GM19099 (cell line): ENCODE measurements around the gene GGTLC1.

ENCODE experiments used
- POLR2A ChIP-seq: IDR thresholded peaks from 3 replicates; pipeline ENCODE4 v1.6.1; 2011; ENCODE audit warnings: low read depth; ENCODE audit not compliant: insufficient read length; ENCODE audit errors: extremely low read depth

The GGTLC1 gene

DNA sequence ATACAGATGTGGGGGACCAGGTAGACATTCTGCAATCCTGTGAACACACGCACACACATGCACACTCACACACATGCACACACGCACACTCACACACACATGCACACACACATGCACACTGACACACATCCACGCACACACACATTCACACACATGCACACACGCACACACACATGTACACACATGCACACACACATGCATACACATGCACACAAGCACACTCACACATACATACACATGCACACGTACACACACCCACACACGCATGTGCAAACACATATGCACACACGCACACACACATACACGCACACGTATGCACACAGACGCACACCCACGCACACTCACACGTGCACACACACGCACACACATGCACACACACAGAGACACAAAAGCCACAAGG, 14.3 kb upstream of the GGTLC1 start:
- TF ChIP-seq POLR2A = no peak

GRCh38 chr20:24001712-24002405, 13.3 kb upstream of the GGTLC1 start:
- no peak for TF ChIP-seq POLR2A

- TF ChIP-seq POLR2A = no peak
These were observed 10.3 kb upstream of the GGTLC1 start for GRCh38 chr20:23998844-23999243.

DNA sequence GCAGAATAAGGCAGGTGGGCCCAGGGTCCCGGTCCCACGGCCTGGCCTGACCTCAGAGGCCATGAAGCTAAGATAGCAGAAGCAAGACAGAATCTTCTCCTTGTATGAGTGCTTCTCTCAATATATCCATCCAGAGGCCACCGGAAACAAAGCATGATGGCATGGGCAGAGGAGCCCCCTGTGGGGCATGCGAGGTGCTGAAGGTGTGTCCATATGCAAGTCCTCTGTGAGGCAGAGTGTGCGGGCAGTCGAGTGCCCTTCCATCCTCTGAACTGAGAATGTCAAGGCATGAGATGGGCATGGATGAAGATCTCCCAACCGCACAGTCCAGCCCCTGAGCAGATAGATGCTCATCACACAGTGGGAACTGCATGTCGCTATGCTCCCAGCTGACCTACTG, 9.8 kb upstream of the GGTLC1 start:
- TF ChIP-seq POLR2A = no peak

GRCh38 chr20:23995905-23996666, 7.5 kb upstream of the GGTLC1 start:
- TF ChIP-seq POLR2A = no peak

- no peak for TF ChIP-seq POLR2A
These were observed 13.6 kb downstream of the GGTLC1 start for GRCh38 chr20:23974966-23975365.

DNA sequence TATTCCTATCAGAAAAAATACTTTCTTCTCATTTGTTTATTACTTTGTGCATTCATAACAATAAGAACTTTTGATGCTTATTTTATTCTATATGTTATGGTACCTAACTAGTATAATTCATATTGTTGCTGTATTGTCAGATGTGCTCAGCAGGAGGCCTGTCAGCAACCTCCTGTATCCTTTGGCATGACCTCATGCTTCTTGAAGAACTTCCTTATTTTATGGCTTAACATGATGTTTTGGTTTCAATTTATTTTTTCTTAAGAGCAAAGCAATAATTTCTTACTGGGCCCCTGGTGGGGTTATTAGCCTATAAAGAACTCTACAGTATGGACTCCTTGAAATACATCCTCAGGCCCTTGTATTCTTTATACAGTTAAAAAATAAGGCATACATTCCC, 17.3 kb downstream of the GGTLC1 start:
- no peak for TF ChIP-seq POLR2A

GRCh38 chr20:23970049-23970448, 18.5 kb downstream of the GGTLC1 start:
- TF ChIP-seq POLR2A = no peak

DNA sequence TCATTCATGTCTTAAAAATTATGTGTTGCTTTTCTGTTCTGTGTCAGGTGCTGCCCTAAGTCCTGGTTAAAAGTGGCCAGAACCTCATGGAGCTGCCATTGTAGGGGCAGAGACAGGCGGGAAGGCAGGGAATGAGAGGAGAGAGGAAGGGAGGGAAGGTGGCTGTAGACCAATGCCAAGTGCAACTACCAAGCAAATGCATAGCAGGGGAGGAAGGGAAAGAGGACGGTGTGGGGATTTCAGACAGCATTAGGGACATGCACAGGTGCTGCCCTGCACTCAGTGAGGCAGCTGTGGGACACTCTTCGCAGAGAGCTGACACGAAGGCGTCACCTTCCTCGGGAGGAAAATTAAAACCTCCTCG, 21.0 kb downstream of the GGTLC1 start:
- TF ChIP-seq POLR2A = no peak

- no peak for TF ChIP-seq POLR2A
These were observed 21.5 kb downstream of the GGTLC1 start for GRCh38 chr20:23966927-23967615.

DNA sequence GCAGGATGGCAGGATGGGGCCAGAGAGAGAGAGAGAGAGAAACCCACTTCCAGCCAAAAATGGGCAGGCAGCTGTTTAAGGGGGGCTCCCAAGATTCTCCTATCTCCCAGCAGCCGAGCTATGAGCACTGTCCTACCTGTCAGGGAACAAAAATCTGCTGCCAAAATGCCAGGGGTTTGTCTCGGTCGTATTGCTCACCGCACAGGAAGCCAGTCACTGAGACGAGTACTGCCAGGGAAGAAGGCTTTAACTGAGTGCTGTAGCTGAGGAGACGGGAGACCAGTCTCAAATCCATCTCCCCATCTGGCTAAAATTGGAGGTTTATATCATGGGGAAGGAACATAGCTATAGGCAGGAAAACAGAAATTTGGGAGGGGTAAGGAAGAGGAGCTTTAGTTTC, 22.3 kb downstream of the GGTLC1 start:
- TF ChIP-seq POLR2A = no peak

GRCh38 chr20:23963941-23964340, 24.6 kb downstream of the GGTLC1 start:
- TF ChIP-seq POLR2A = no peak

GRCh38 chr20:23962272-23962671, 26.3 kb downstream of the GGTLC1 start:
- TF ChIP-seq POLR2A = no peak

DNA sequence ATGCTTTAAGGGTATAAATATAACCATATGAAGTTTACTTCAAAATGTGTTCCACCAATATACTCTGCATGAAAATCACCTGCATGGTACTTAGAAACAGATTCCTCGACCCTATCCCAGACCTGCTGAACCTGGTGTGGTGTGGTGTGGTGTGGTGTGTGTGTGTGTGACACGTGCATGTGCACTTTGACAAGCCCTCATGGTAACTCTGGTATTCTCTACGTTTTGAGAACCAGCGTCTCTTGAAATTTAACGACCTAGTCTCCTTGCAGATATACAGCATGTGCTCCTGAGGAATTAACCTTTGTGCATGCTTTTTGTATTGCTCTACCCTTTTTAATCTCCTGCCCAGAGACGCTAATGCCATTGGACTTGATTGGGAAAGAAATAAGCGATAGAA, 29.5 kb downstream of the GGTLC1 start:
- TF ChIP-seq POLR2A = no peak

- no peak for TF ChIP-seq POLR2A
These were observed 32.7 kb downstream of the GGTLC1 start for GRCh38 chr20:23955896-23956295.
